GM12874 (cell line): Measurements from ENCODE around the gene RASGRP3.

Experiments
- CTCF ChIP-seq: IDR thresholded peaks from 2 replicates; pipeline ENCODE4 v1.5.1; 2011; ENCODE audit warnings: low read depth, mild to moderate bottlenecking, control low read depth, low read length, moderate library complexity; ENCODE audit not compliant: insufficient read depth

RASGRP3 gene

GRCh38 chr2:33528441-33528950 is 52.0 kb downstream of the RASGRP3 start:
- TF ChIP-seq CTCF = no peak

- TF ChIP-seq CTCF = no peak
Measured at GRCh38 chr2:33529771-33530481, 53.5 kb downstream of the RASGRP3 start.

GRCh38 chr2:33530690-33531548 is 54.5 kb downstream of the RASGRP3 start:
- no peak for TF ChIP-seq CTCF

GRCh38 chr2:33531549-33532059 is 55.2 kb downstream of the RASGRP3 start:
- no peak for TF ChIP-seq CTCF

- no peak for TF ChIP-seq CTCF
Measured at GRCh38 chr2:33532146-33532545, 55.7 kb downstream of the RASGRP3 start.

GRCh38 chr2:33532966-33533365 is 56.5 kb downstream of the RASGRP3 start:
- no peak for TF ChIP-seq CTCF

GRCh38 chr2:33535421-33535820 is 59.0 kb downstream of the RASGRP3 start:
- no peak for TF ChIP-seq CTCF
